Right lobe of liver (tissue), 4 donors: ENCODE results near the gene PITPNC1.

ENCODE experiments used
- CTCF ChIP-seq, 4 donors: fragments of 200-600 bp in 3 of 4; fragments of 450-650 bp in 1 of 4; IDR thresholded peaks; one replicate each; pipeline versions ENCODE4 v1.5.1 to v1.8.0; 2016 to 2022; ENCODE audit warnings: antibody characterized with exemption in 4 of 4, mild to moderate bottlenecking in 2 of 4
- POLR2A ChIP-seq: fragments of 450-650 bp; IDR thresholded peaks from one replicate; pipeline ENCODE4 v1.6.1; 2017; ENCODE audit warnings: antibody characterized with exemption, mild to moderate bottlenecking
- donor health status: DM: no; HTN: no; CAD: no.
- donor health status: DM: no; HTN: no; CAD: no.
- donor health status: DM: no; HTN: yes; CAD: no.

DNA sequence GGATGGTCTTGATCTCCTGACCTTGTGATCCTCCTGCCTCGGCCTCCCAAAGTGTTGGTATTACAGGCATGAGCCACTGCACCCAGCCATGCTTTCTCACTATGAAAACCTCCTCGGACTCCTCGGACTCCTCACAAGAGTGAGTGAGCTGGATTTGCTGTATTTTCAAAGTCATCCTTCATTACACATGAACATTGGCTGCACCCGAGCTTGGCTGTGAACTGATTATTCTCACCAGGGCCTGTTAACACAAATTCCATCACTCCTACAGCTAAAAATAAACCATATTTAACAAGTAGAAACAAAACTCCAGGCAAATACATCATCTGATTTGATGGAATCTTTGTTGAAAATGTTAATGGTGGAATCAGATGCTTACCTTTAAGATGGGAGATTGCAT is 50.3 kb downstream of the PITPNC1 start:
- TF ChIP-seq POLR2A, result no peak
- TF ChIP-seq CTCF (IDR thresholded peaks at IDR 0.05), result no peak
